ENCODE data around the gene LINC00237.

- TF ChIP-seq, protein P1, sequence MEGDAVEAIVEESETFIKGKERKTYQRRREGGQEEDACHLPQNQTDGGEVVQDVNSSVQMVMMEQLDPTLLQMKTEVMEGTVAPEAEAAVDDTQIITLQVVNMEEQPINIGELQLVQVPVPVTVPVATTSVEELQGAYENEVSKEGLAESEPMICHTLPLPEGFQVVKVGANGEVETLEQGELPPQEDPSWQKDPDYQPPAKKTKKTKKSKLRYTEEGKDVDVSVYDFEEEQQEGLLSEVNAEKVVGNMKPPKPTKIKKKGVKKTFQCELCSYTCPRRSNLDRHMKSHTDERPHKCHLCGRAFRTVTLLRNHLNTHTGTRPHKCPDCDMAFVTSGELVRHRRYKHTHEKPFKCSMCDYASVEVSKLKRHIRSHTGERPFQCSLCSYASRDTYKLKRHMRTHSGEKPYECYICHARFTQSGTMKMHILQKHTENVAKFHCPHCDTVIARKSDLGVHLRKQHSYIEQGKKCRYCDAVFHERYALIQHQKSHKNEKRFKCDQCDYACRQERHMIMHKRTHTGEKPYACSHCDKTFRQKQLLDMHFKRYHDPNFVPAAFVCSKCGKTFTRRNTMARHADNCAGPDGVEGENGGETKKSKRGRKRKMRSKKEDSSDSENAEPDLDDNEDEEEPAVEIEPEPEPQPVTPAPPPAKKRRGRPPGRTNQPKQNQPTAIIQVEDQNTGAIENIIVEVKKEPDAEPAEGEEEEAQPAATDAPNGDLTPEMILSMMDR (IDR thresholded peaks at IDR 0.05; ENCODE audit: control extremely low read depth in 1 of 3, insufficient read depth in 1 of 3, low read depth in 1 of 3, low read length in 3 of 3), result no peak
- TF ChIP-seq JUND (IDR thresholded peaks at IDR 0.05; ENCODE audit: low read length) (no peak), KDM1A (IDR thresholded peaks at IDR 0.05; ENCODE audit: borderline replicate concordance, low read length) (no peak), SP1 (IDR thresholded peaks at IDR 0.05; ENCODE audit: low read depth, low read length) (no peak), EZH2 (IDR thresholded peaks at IDR 0.05; ENCODE audit: low read depth, low read length, severe bottlenecking) (no peak), CTBP2 (IDR thresholded peaks at IDR 0.05; ENCODE audit: borderline replicate concordance, insufficient read depth, insufficient read length, low read length) (no peak), RAD21 (IDR thresholded peaks at IDR 0.05 in 1 of 2, conservative IDR thresholded peaks at IDR 0.05 in 1 of 2; ENCODE audit: low read depth in 2 of 2, low read length in 2 of 2) (no peak), EP300 (IDR thresholded peaks at IDR 0.05; ENCODE audit: borderline replicate concordance in 1 of 2, low read depth in 2 of 2, low read length in 2 of 2) (no peak), USF2 (IDR thresholded peaks at IDR 0.05; ENCODE audit: low read length) (no peak), KDM5A (IDR thresholded peaks at IDR 0.05; ENCODE audit: low read length) (no peak), RFX5 (IDR thresholded peaks at IDR 0.05; ENCODE audit: borderline replicate concordance, low read depth, low read length) (no peak), TAF1 (IDR thresholded peaks at IDR 0.05; ENCODE audit: low read depth, low read length) (no peak), E2F6 (IDR thresholded peaks at IDR 0.05) (no peak), POLR2A (IDR thresholded peaks at IDR 0.05; ENCODE audit: control extremely low read depth in 1 of 2, low read depth in 2 of 2, low read length in 2 of 2) (no peak)
These were observed 30.1 kb downstream of the LINC00237 start for GRCh38 chr20:21076073-21076472.
